Smooth muscle cell of the brain vasculature (primary cell): Measurements from ENCODE around the gene POLR2L.
A peak's percentile ranks its signal among the peaks of the same experiment; 100 is the strongest.

Experiments used
- DNase-seq: peaks from one replicate; pipeline ENCODE4 v3.0.0-alpha.2; 2012; ENCODE audit warnings: low read depth, low spot score

POLR2L gene

GRCh38 chr11:811446-812245 lies 30.7 kb downstream of the POLR2L start:
- DNase-seq, result no peak

GRCh38 chr11:810040-810567 lies 32.2 kb downstream of the POLR2L start:
- no peak for DNase-seq

- DNase-seq, result peak; percentile 94
Measured at GRCh38 chr11:809287-810039, 32.9 kb downstream of the POLR2L start, which contains the start of gene RPLP2. Gene RPLP2 (plus strand): TSS chr11:809967. CDS start chr11:810235, 268 bp downstream.

- DNase-seq, result no peak
Measured at GRCh38 chr11:808427-809286, 33.7 kb downstream of the POLR2L start.

- DNase-seq, result no peak
Measured at GRCh38 chr11:804599-804964, 37.7 kb downstream of the POLR2L start.

GRCh38 chr11:803770-804598 lies 38.3 kb downstream of the POLR2L start:
- no peak for DNase-seq

GRCh38 chr11:803467-803742 lies 38.9 kb downstream of the POLR2L start:
- no peak for DNase-seq

GRCh38 chr11:802693-803466 lies 39.4 kb downstream of the POLR2L start:
- no peak for DNase-seq

- no peak for DNase-seq
Measured at GRCh38 chr11:802018-802617, 40.2 kb downstream of the POLR2L start.

GRCh38 chr11:801097-801780 lies 41.1 kb downstream of the POLR2L start:
- no peak for DNase-seq

GRCh38 chr11:800473-800872 lies 41.9 kb downstream of the POLR2L start:
- no peak for DNase-seq

- no peak for DNase-seq
Measured at GRCh38 chr11:799641-800316, 42.5 kb downstream of the POLR2L start.

GRCh38 chr11:798093-798713 lies 44.1 kb downstream of the POLR2L start, which contains the start of gene SLC25A22:
Gene SLC25A22 (minus strand): TSS chr11:798281. CDS start chr11:795006, 3,275 bp downstream.
- DNase-seq, result peak; percentile 31

GRCh38 chr11:797296-798092 lies 44.8 kb downstream of the POLR2L start:
- DNase-seq, result peak; percentile 71

- DNase-seq, result no peak
Measured at GRCh38 chr11:796565-797295, 45.6 kb downstream of the POLR2L start.
